Stimulated activated CD8-positive, alpha-beta memory T cell treated with anti-CD3 and anti-CD28 coated beads, Interleukin-12 subunit alpha, Interleukin-12 subunit beta, amount 100 ng/mL, for 24 hours (primary cell): ENCODE data around the gene DLGAP4.

Experiments
- DNase-seq: peaks from one replicate; pipeline ENCODE4 v3.0.0-alpha.2; 2020; ENCODE audit errors: extremely low read depth

Gene DLGAP4

DNA sequence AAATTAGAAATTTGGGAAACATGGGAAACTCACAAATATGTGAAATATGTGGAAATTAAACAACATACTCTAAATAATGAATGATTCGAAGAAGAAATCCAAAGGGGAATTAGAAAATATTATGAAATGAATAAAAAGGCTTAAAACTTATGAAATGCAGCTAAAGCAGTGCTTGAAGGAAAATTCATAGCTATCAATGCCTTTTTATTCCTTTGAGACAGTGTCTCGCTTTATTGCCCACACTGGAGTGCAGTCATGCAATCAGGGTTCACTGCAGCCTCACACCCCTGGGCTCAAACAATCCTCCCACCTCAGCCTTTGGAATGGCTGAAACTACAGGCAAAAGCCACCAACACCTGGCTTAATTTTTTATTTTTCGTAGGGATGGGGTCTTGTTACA, 259.4 kb downstream of the DLGAP4 start:
- DNase-seq = no peak

GRCh38 chr20:36569847-36570429, 263.8 kb downstream of the DLGAP4 start:
- no peak for DNase-seq

GRCh38 chr20:36571564-36572504, 265.7 kb downstream of the DLGAP4 start:
- DNase-seq = no peak

GRCh38 chr20:36572701-36573102, 266.6 kb downstream of the DLGAP4 start:
- peak; percentile 44 for DNase-seq

DNA sequence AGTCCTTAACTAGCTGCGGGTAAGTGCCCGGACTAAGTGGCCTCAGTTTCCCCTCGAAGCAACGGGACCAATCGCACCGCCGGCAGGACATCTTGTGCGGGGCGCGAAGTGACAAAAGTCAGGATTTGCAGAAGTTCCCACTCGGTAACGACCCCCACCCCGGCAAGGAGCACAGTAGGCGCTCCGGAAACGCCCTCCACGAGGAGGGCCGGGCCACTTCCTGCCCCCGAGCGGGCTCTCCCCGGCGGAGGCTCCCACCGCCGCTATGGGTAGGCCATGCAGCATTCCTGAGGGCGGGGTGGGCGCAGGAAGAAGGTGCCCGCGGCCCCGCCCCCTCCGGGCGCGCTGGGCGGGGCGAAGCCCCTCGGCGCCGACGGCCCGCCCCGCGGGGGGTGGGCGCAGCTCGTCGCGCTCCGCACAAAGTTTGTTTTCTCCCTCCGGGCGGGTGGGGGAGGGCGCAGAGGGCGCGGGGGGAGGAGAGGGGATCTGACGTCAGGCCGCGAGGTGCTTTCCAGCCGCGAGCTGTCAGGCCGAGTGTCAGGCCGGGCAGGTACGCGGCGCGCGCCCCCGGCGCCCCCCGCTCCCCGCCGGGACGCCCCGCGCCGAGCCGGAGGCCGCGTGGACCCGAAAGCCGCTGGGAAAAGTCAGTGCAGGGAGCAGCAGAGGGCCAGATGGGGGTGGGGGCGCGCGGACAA, 267.1 kb downstream of the DLGAP4 start, which contains the start of gene TGIF2:
TSS of gene TGIF2 (plus strand) at position 495 of the 695 bp plus-strand sequence. CDS start 5,178 bp downstream, outside the sequence.
- DNase-seq = peak; percentile 73

- no peak for DNase-seq
These were observed 267.7 kb downstream of the DLGAP4 start for GRCh38 chr20:36573798-36574365.

GRCh38 chr20:36574366-36575135, 268.4 kb downstream of the DLGAP4 start:
- DNase-seq = no peak

GRCh38 chr20:36576081-36576445, 269.9 kb downstream of the DLGAP4 start:
- no peak for DNase-seq
